ENCODE results near the gene SLC16A4. TPM values are rescaled to one million over a fixed set of nuclear protein-coding genes. Genes with fewer than 3 reads are reported as not detected.

The SLC16A4 gene
- total RNA-seq, 2 experiments from 2014 or later: 0.22 to 0.38 TPM

- Histone ChIP-seq H3K4me2 (ENCODE audit: low read length) (no peak overlapping the region), H3K36me3 (ENCODE audit: insufficient read depth, low read length) (peaks cover 97% of the 10 kb centered on the region), H3K4me1 (ENCODE audit: insufficient read depth, low read length, poor library complexity, severe bottlenecking) (peaks cover 10% of the 10 kb centered on the region), H3K9me3 (ENCODE audit: low read length) (no peaks in the 10 kb centered on the region), H3K27ac (ENCODE audit: low read depth, low read length, poor library complexity, severe bottlenecking) (no peak overlapping the region), H4K20me1 (ENCODE audit: insufficient read depth, low read length) (peaks cover 9% of the 10 kb centered on the region; the same call in 1 of the 2 replicates), H3K79me2 (ENCODE audit: insufficient read depth, low read depth, low read length) (peaks cover 58% of the 10 kb centered on the region), H3K9me2 (ENCODE audit: insufficient read depth, low read length) (no peaks in the 10 kb centered on the region), H3K4me3 (ENCODE audit: low read depth, low read length, poor library complexity, severe bottlenecking) (no peak overlapping the region), H2AFZ (ENCODE audit: low read length) (no peak overlapping the region)
- no peak for DNase-seq (ENCODE audit: low spot score)
- intact Hi-C loops (cut with micrococcal nuclease; ENCODE audit: unreplicated experiment): no loop called here
- TF ChIP-seq EZH2phosphoT487 (IDR thresholded peaks at IDR 0.05; ENCODE audit: borderline replicate concordance, low read depth, low read length) (no peak), CTCF (conservative IDR thresholded peaks at IDR 0.05; ENCODE audit: low read length) (no peak)
- CTCF ChIA-PET (ENCODE audit: unreplicated experiment): no interaction called here
- POLR2A ChIA-PET: interaction anchor here (1.3 to 2.6 kb wide), 3 partner anchors 14 to 32 kb away, joined by 3 to 8 read pairs (median 3); partner anchors contain the start of gene RBM15
- no TSS peak for BruUV-seq (replicated peaks)
Observed at GRCh38 chr1:110370827-110371226, 20.0 kb downstream of the SLC16A4 start.

GRCh38 chr1:110364221-110364620 is 26.6 kb downstream of the SLC16A4 start:
- ChIA-PET CTCF (ENCODE audit: unreplicated experiment) (interaction anchor here (1.1 kb wide), 1 partner anchor 17 kb away, joined by 3 read pairs; no protein-coding TSS in a partner anchor), POLR2A (interaction anchor here (0.6 to 2.4 kb wide), 3 partner anchors 14 to 70 kb away, joined by 3 to 17 read pairs (median 4); no protein-coding TSS in a partner anchor)
- DNase-seq (ENCODE audit: low spot score): no peak
- no peak overlapping the region for H3K4me3 ChIP-seq (ENCODE audit: low read depth, low read length, poor library complexity, severe bottlenecking)
- TF ChIP-seq CTCF (conservative IDR thresholded peaks at IDR 0.05; ENCODE audit: low read length): no peak
- no peak for TF ChIP-seq EZH2phosphoT487 (IDR thresholded peaks at IDR 0.05; ENCODE audit: borderline replicate concordance, low read depth, low read length)
- H3K36me3 ChIP-seq (ENCODE audit: insufficient read depth, low read length): peaks cover 97% of the 10 kb centered on the region
- H3K4me2 ChIP-seq (ENCODE audit: low read length): no peak overlapping the region
- peaks cover 92% of the 10 kb centered on the region for H3K79me2 ChIP-seq (ENCODE audit: insufficient read depth, low read depth, low read length)
- no peaks in the 10 kb centered on the region for H3K9me2 ChIP-seq (ENCODE audit: insufficient read depth, low read length)
- no peak overlapping the region for H3K27ac ChIP-seq (ENCODE audit: low read depth, low read length, poor library complexity, severe bottlenecking)
- H3K4me1 ChIP-seq (ENCODE audit: insufficient read depth, low read length, poor library complexity, severe bottlenecking): no peaks in the 10 kb centered on the region
- BruUV-seq (replicated peaks): no TSS peak
- intact Hi-C loops (cut with micrococcal nuclease; ENCODE audit: unreplicated experiment): no loop called here
- H2AFZ ChIP-seq (ENCODE audit: low read length): no peak overlapping the region
- H4K20me1 ChIP-seq (ENCODE audit: insufficient read depth, low read length): 0 out of 2 replicates have a peak, but pooled peaks cover 4% of the 10 kb centered on the region
- no peaks in the 10 kb centered on the region for H3K9me3 ChIP-seq (ENCODE audit: low read length)

GRCh38 chr1:110361856-110362255 is 29.0 kb downstream of the SLC16A4 start:
- Histone ChIP-seq H3K79me2 (ENCODE audit: insufficient read depth, low read depth, low read length) (peaks cover 97% of the 10 kb centered on the region), H3K4me1 (ENCODE audit: insufficient read depth, low read length, poor library complexity, severe bottlenecking) (no peaks in the 10 kb centered on the region), H3K9me3 (ENCODE audit: low read length) (no peaks in the 10 kb centered on the region), H3K4me2 (ENCODE audit: low read length) (no peak overlapping the region), H2AFZ (ENCODE audit: low read length) (no peak overlapping the region), H3K9me2 (ENCODE audit: insufficient read depth, low read length) (no peaks in the 10 kb centered on the region), H3K36me3 (ENCODE audit: insufficient read depth, low read length) (peaks cover 99% of the 10 kb centered on the region), H4K20me1 (ENCODE audit: insufficient read depth, low read length) (0 out of 2 replicates have a peak, but pooled peaks cover 4% of the 10 kb centered on the region), H3K27ac (ENCODE audit: low read depth, low read length, poor library complexity, severe bottlenecking) (no peak overlapping the region), H3K4me3 (ENCODE audit: low read depth, low read length, poor library complexity, severe bottlenecking) (no peak overlapping the region)
- ChIA-PET CTCF (ENCODE audit: unreplicated experiment) (no interaction called here), POLR2A (interaction anchor here (0.9 to 2.1 kb wide), 2 partner anchors 11 to 16 kb away, joined by 3 to 11 read pairs; no protein-coding TSS in a partner anchor)
- BruUV-seq (replicated peaks): no TSS peak
- intact Hi-C loops (cut with micrococcal nuclease; ENCODE audit: unreplicated experiment): no loop called here
- no peak for TF ChIP-seq EZH2phosphoT487 (IDR thresholded peaks at IDR 0.05; ENCODE audit: borderline replicate concordance, low read depth, low read length)
- TF ChIP-seq CTCF (conservative IDR thresholded peaks at IDR 0.05; ENCODE audit: low read length): no peak
- no peak for DNase-seq (ENCODE audit: low spot score)

All from OCI-LY7 (cell line).